Measurements from ENCODE around the gene TGIF1. TPM values are rescaled to one million over a fixed set of nuclear protein-coding genes. Genes with fewer than 3 reads are reported as not detected.

TGIF1 gene
- total RNA-seq, 1 experiment from 2014 or later, result 129 TPM

DNA sequence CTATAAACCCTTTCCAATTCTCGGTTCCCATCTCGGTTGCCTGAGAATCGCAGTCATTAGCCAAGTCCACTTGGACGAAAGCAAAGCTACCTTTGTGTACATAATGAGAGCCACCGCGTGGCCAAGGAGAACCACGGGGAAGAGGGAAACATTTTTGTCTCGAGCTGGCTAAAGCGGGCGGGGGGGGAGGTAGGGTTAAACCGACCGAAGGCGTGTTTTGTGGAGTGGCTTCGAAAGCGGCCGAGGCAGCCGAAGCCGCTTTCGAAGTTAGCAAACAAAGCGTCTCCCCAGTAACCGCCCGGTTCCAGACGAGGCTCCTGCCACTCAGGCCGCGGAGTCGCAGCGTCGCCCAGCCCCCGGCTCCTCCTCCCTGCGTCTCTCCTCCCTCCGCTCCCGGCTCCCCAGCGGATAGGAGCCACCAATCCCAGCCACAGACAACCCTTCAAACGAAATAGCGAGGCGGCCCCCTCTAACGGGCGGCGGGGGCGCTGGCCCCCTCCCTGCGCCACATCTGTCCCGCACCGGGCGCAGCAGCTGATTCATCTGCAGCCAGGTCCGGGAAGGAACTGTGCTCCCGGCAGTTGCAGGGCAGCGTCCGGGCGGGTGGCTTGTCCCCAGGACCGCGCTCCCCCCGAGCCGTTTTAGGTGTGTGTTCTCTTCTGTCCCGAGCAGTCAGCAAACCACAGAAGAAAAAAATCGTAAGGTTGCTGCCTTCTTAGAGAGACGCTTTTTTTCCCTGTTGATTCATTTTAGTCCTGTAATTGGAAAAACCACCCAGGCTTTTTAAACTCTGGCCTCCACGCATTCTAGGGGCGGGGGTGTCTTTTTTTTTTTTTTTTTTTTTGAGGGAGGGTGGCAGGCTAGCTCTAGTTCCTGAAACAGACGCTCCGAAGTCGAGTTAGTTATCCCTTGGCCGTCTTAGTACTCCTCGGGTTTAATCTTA is 1.8 kb upstream of the TGIF1 start:
- Mint-ChIP-seq H3K36me3 (ENCODE audit: insufficient read depth, unreplicated experiment) (peaks cover 64% of the 10 kb centered on the region), H3K4me1 (ENCODE audit: low read depth, unreplicated experiment) (peaks cover 7% of the 10 kb centered on the region), H3K27ac (ENCODE audit: unreplicated experiment) (peak overlapping the region; percentile 95), H3K9me3 (ENCODE audit: low read depth, unreplicated experiment) (no peaks in the 10 kb centered on the region), H3K4me3 (ENCODE audit: low read depth, unreplicated experiment) (peak overlapping the region; percentile 92), H3K27me3 (ENCODE audit: unreplicated experiment) (no peaks in the 10 kb centered on the region)
- DNase-seq, result peak; percentile 97
- intact Hi-C loops (cut with micrococcal nuclease; ENCODE audit: unreplicated experiment), result loop anchor here (2.0 to 5.0 kb wide), 2 partner anchors 36 to 165 kb away; no protein-coding TSS in a partner anchor
- CTCF ChIA-PET, result interaction anchor here (0.6 to 1.8 kb wide), 12 partner anchors 12 to 280 kb away, joined by 3 to 8 read pairs (median 6); no protein-coding TSS in a partner anchor
- TF ChIP-seq CTCF (IDR thresholded peaks at IDR 0.05; ENCODE audit: unreplicated experiment), result no peak
- BruUV-seq (replicated peaks), result no TSS peak

- peak overlapping the region; percentile 95 for H3K27ac Mint-ChIP-seq (ENCODE audit: unreplicated experiment)
- TF ChIP-seq CTCF (IDR thresholded peaks at IDR 0.05; ENCODE audit: unreplicated experiment), result no peak
- no peaks in the 10 kb centered on the region for H3K27me3 Mint-ChIP-seq (ENCODE audit: unreplicated experiment)
- H3K9me3 Mint-ChIP-seq (ENCODE audit: low read depth, unreplicated experiment), result no peaks in the 10 kb centered on the region
- H3K4me1 Mint-ChIP-seq (ENCODE audit: low read depth, unreplicated experiment), result peaks cover 7% of the 10 kb centered on the region
- intact Hi-C loops (cut with micrococcal nuclease; ENCODE audit: unreplicated experiment), result loop anchor here (5.0 kb wide), 1 partner anchor 37 kb away; no protein-coding TSS in a partner anchor
- peak overlapping the region; percentile 92 for H3K4me3 Mint-ChIP-seq (ENCODE audit: low read depth, unreplicated experiment)
- CTCF ChIA-PET, result interaction anchor here (0.6 to 1.8 kb wide), 4 partner anchors 10 to 166 kb away, joined by 3 to 7 read pairs (median 3); no protein-coding TSS in a partner anchor
- BruUV-seq (replicated peaks), result TSS peak; percentile 71
- DNase-seq, result no peak
- H3K36me3 Mint-ChIP-seq (ENCODE audit: insufficient read depth, unreplicated experiment), result peaks cover 73% of the 10 kb centered on the region
Observed at GRCh38 chr18:3448838-3449511, 997 bp upstream of the TGIF1 start.

- Mint-ChIP-seq H3K9me3 (ENCODE audit: low read depth, unreplicated experiment) (no peaks in the 10 kb centered on the region), H3K4me3 (ENCODE audit: low read depth, unreplicated experiment) (peak overlapping the region; percentile 92), H3K36me3 (ENCODE audit: insufficient read depth, unreplicated experiment) (peaks cover 78% of the 10 kb centered on the region), H3K27me3 (ENCODE audit: unreplicated experiment) (no peaks in the 10 kb centered on the region), H3K4me1 (ENCODE audit: low read depth, unreplicated experiment) (peaks cover 7% of the 10 kb centered on the region), H3K27ac (ENCODE audit: unreplicated experiment) (peak overlapping the region; percentile 95)
- no peak for TF ChIP-seq CTCF (IDR thresholded peaks at IDR 0.05; ENCODE audit: unreplicated experiment)
- peak; percentile 75 for DNase-seq
- no TSS peak for BruUV-seq (replicated peaks)
- CTCF ChIA-PET, result interaction anchor here (0.7 to 1.8 kb wide), 2 partner anchors 9 to 144 kb away, joined by 3 to 7 read pairs; no protein-coding TSS in a partner anchor
- intact Hi-C loops (cut with micrococcal nuclease; ENCODE audit: unreplicated experiment), result loop anchor here (5.0 kb wide), 1 partner anchor 37 kb away; no protein-coding TSS in a partner anchor
Observed at GRCh38 chr18:3449512-3450011, 410 bp upstream of the TGIF1 start.

- H3K4me1 Mint-ChIP-seq (ENCODE audit: low read depth, unreplicated experiment), result no peaks in the 10 kb centered on the region
- H3K4me3 Mint-ChIP-seq (ENCODE audit: low read depth, unreplicated experiment), result peak overlapping the region; percentile 92
- CTCF ChIA-PET, result interaction anchor here (1.0 kb wide), 1 partner anchor 143 kb away, joined by 3 read pairs; no protein-coding TSS in a partner anchor
- H3K9me3 Mint-ChIP-seq (ENCODE audit: low read depth, unreplicated experiment), result no peaks in the 10 kb centered on the region
- H3K36me3 Mint-ChIP-seq (ENCODE audit: insufficient read depth, unreplicated experiment), result peaks cover 90% of the 10 kb centered on the region
- H3K27ac Mint-ChIP-seq (ENCODE audit: unreplicated experiment), result peak overlapping the region; percentile 95
- no peak for TF ChIP-seq CTCF (IDR thresholded peaks at IDR 0.05; ENCODE audit: unreplicated experiment)
- no TSS peak for BruUV-seq (replicated peaks)
- no peak for DNase-seq
- H3K27me3 Mint-ChIP-seq (ENCODE audit: unreplicated experiment), result no peaks in the 10 kb centered on the region
- intact Hi-C loops (cut with micrococcal nuclease; ENCODE audit: unreplicated experiment), result no loop called here
Observed at GRCh38 chr18:3450799-3451182, 819 bp downstream of the TGIF1 start.

Data from Calu3 (cell line).